Left kidney (tissue), 2 donors: ENCODE data around the gene PCBP4. TPM values are rescaled to one million over a fixed set of nuclear protein-coding genes. Genes with fewer than 3 reads are reported as not detected.
"Not testable (repeated sequence)": the region's sequence is repeated elsewhere in the genome, so short reads cannot be mapped to it uniquely, and the experiment has no call there.

Experiments
- DNase-seq: peaks from one replicate; pipeline ENCODE4 v3.0.0-alpha.2; 2013
- polyA plus RNA-seq: library from polyadenylated mRNA; unstranded; fragments of 120-200 nt; gene quantifications from one replicate; pipeline ENCODE4 v1.2.1, GENCODE V29; 2013; ENCODE audit not compliant: insufficient read length

PCBP4 gene
- polyA plus RNA-seq, 1 donor, result 60.2 TPM

DNA sequence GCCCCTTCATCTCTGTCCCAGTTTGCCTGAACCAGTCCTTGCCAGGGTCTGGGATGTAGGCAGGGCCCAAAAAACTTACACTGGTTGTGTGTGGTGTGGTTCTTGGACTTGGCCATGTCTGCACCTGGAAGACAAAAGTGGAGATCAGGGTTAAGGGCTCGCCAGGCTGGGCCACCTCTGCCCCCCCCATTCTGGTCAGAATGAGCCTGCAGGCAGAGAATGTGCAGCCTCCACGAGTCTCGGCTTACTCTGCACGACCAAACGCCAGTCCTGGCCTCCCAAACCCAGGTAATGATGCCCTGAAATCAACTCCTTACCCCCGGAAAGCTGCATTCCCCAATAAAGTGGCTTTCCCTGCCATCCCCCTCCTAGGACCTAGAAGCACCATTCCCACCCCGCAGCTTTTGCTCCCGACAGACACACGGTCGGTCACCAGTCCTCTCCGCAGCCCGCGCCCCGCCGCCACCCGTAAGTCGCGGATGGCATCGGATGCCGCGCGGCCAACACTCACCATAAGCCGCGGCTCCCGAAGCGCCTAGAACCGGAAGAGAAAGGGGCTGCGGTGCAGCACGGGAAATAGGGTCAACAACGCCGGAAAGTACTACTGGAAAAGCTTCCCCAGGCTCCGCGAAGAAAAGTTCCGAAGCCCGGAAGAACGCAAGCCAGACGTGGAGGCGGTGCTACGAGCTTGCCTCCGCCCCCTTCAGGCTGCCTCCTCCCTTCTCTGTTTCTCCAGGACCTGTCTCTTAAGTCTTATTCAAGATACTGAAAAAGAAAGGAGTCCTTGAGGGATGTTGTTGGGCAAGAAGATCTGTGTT lies 28.3 kb upstream of the PCBP4 start, which contains the start of gene RPL29:
Gene RPL29, minus strand, starts transcription at position 550 of the 818 bp plus-strand sequence. Its CDS starts 434 bp downstream, at position 116.
- DNase-seq, result peak; percentile 94

DNA sequence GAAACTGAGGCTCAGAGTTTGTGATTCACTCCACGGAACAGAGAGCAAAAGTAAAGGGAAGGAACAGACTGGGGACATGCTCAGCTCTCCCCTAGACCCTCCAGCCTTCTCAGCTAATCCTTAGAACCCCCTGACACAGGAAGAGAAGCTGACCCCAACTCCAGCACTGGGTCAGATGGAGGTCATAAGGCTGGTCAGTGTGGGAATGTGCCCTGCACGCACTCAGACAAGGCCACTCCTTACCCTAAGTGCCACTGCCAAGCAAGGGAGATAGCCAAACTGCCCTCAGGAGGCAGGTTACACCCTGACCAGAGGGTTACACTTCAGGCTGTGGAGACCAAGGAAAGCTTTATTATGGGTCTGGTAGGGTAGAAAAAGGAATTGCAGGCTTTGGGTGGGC lies 27.3 kb upstream of the PCBP4 start:
- DNase-seq, result no peak

DNA sequence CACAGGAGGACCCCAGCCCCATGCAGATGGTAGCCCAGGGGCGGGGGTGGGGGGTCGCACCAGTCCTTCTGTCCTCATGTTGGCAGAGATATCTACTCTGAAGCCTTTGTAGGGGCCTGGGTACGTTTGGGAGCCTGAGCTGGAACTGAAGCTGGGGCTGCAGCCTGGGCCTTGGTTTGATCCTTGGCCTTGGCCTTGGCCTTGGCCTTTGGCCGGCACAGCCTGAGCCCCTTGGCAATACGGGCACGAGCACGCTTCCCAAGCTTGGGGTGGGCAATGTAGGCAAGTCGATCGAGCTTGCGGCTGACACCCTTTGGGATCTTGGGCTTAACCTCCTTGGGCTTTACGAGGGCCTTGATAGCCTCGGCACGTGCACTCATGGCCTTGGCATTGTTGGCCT lies 26.4 kb upstream of the PCBP4 start:
- DNase-seq, result not testable (repeated sequence)

DNA sequence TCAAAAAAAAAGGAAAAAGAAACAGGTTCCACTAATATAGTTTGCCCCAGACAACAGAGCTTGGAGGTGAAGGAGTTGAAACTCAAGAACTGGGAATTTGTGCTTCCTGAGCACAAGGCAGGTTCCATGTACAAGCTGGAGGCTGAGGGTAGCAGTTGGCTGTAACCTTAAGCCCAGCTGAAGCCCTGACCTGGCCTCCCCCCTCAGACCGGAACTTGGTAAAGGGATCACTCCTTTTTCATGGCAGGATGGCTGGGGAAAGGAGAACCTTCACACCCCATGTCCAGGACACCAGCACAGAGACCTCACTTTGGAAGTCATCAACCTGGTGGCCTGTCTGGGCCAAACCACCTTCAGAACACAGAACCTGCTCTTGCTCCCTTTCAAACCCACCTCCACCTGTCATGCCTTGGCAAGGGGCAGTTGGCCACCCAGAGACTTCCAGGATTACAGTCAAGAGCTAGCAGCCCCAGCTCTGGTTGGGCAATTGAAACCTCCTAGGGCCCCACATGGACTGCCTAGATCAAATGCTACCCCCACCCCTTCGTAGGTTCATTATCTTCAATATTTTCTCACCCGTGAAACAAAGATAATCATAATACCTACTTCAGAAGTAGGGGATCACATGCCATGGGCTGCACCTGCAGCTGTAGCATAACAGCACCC lies 24.9 kb upstream of the PCBP4 start:
- no peak for DNase-seq

DNA sequence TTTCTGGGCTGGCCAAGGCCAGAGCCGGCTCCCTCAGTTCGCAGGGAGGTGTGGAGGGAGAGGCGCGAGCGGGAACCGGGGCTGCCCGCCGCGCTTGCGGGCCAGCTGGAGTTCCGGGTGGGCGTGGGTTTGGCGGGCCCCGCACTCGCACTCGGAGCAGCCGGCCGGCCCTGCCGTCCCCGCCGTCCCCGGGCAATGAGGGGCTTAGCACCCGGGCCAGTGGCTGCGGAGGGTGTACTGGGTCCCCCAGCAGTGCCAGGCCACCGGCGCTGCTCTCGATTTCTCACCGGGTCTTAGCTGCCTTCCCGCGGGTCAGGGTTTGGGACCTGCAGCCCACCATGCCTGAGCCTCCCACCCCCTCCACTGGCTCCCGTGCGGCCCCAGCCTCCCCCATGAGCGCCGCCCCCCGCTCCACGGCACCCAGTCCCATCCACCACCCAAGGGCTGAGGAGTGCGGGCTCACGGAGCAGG lies 23.3 kb upstream of the PCBP4 start:
- DNase-seq, result not testable (repeated sequence)

DNA sequence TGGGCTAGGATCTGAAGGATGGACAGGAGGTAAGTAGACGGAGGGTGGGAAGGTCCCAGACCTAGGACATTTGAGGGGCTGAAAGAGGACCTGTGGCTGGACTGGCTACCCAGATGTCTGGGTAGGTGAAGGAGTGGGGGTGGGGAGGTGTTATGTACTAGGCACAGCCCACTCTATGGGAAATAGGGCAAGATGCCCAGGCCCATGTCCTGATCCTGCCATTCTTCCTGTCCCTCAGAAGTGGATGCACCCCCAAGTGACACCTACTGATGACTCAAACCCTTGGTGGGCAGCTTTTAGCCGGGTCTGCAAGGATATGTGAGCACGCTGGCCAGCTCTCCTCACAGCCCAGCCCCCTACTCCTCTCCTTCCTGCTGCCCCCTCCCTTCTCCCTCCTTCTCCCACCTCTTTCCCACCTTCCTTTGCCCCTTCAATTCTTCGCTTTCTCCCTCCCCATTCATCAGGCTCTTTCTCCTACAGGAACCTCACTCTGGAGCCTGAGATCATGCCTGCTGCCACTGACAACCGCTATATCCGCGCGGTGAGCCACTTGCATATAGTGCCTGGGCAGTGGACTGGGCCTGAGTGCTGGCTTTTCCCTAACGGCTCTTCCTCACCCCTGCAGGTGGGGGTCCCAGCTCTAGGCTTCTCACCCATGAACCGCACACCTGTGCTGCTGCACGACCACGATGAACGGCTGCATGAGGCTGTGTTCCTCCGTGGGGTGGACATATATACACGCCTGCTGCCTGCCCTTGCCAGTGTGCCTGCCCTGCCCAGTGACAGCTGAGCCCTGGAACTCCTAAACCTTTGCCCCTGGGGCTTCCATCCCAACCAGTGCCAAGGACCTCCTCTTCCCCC lies 21.3 kb upstream of the PCBP4 start:
- DNase-seq, result no peak

DNA sequence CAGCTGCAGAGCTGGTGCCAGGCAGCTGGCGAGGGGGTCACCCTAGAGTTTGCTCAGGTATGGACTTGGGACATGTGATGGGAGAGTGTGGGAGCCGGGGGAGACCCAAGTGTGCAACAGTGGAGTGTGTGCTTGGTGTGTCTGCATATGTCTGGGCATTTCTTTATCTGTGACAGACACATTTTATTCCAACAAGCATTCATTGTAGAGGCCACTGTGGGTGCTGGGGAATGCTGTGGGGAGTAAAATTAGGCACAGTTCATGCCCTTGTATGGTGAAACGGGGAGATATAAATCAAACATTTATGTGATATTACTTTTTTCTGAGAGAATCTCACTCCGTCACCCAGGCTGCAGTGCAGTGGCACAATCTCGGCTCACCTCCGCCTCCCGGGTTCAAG lies 20.3 kb upstream of the PCBP4 start:
- no peak for DNase-seq

DNA sequence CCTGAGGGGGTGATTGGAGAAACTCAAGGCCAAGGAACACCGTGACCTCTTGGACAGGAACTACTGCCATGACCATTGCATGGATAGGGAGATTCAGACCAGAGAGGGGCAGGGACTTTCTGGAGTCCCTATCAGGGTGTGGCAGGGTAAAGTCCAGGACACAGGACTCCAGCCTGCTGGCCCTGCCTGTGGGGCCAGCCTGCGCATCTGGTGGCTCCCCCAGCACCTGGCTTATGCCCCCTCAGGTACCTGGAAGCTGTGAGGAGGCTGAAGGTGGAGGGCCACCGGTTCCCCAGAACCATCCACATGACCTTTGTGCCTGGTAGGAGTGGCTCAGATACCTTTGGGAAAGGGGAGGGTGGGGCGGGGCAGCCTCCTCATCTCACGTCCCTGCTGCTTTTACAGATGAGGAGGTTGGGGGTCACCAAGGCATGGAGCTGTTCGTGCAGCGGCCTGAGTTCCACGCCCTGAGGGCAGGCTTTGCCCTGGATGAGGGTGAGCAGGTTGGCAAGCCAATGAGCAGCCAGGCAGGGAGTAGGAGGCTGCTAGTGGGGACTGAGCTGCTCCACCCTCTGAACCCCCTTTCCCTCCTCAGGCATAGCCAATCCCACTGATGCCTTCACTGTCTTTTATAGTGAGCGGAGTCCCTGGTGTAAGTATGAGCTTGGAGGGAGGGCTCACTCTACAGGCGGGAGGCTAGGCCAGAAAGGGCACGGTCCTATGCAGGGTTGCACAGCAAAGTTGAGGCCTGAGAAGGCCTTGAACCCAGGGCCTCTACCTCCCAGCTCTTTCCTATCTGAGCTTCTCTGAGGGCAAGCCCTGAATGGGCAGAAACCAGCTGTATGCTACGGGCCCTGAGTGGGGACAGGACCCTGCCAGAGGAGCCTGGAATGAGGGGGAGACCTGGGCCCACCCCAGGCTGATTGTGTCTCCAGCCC lies 19.0 kb upstream of the PCBP4 start:
- DNase-seq, result no peak

DNA sequence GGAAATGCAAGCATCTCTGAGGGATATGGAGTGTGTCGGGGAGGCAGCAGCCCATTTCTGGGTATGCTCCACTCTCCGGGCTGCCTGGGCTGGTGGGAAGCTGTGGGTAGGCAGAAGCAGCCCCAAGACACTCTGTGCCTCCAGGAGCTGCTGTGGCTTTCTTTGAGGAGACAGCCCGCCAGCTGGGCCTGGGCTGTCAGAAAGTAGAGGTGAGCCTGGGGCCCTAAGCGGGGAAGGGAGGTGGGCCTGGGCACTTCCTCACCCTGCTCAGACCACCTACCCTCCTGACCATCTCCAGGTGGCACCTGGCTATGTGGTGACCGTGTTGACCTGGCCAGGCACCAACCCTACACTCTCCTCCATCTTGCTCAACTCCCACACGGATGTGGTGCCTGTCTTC lies 17.8 kb upstream of the PCBP4 start:
- no peak for DNase-seq

DNA sequence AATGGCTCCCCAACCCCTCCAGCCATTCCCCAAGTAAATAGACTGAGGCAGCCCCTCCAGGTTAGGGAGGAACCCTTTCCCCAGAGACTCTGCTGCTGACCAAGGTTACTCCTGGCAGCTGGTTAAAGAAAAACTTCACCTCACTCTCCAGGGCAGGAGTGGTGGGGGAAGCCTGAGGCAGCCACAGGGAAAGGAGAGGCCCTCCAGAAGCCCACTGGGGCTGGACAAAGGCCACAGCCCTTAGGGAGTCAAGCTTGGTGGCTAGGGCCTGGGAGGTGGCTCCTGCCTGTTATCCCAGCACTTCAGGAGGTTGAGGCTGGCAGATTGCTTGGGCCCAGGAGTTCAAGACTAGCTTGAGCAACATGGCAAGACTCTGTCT lies 17.0 kb upstream of the PCBP4 start:
- DNase-seq, result no peak

DNA sequence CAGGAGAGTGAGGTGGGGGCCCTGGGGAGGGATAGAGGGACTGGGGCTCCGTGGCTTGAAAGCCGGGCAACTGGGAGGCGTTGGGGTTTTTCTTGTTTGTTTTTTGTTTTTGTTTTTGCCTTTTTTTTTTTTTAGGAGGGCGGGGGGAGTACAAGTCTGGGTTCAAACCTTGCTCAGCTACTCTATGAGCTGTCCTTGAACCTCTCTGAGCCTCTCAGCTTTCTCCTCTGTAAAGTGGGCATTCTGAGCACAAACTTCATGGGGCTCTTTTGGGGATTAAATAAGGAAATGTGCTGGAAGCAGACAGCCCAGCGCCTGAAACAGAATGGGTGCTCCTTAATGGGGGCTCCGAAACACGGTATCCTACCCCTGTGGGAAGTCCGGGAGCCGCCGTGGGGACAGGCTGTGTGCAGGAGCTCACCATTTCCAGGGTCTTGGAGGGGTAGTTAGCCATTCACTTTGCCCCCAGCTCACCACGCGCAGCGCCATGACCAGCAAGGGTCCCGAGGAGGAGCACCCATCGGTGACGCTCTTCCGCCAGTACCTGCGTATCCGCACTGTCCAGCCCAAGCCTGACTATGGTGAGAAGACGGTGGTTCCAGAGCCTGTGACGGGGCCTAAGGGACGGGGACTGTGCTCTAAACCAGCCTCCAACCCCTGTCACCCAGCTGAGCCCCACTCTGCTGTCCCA lies 16.5 kb upstream of the PCBP4 start:
- DNase-seq, result no peak

DNA sequence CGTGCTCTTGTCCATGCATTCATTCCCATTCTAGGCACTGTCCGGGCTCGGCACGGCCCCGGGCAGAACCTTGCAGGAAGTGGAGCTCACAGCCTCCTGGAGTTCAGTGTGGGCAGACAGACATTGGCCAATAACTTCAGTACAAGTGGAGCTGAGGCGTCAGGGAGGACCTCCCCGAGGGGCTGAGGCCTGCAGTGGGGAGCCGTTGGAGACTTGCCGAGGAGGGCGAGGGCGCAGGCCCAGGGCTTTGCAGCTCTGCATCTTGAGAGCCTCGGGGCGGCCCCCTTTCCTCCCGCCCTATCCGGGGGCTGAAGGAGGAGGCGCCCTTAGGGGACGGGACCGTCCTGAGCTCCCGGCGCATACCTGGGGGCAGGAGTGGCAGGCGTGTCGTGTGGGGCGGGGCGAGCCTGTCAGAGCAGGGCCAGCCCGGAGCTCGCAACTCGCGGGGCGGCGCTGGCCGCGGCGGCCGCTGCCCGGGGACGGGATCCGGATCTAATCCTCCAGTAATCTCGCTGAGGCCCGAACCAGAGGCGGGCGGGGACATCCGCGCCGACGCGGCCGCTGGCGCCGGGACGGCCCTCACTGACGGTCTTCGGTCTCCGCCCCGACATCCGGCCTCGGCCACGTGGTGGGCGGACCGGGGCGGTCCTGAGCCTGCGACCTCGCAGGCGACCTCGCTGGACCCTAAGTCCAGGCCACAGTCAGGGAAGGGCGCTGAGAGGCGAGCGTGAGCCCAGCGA lies 15.8 kb upstream of the PCBP4 start, which contains the start of gene ACY1:
Gene ACY1, plus strand, starts transcription at position 698 of the 740 bp plus-strand sequence. CDS start 530 bp downstream, outside the sequence.
- DNase-seq, result peak; percentile 78

DNA sequence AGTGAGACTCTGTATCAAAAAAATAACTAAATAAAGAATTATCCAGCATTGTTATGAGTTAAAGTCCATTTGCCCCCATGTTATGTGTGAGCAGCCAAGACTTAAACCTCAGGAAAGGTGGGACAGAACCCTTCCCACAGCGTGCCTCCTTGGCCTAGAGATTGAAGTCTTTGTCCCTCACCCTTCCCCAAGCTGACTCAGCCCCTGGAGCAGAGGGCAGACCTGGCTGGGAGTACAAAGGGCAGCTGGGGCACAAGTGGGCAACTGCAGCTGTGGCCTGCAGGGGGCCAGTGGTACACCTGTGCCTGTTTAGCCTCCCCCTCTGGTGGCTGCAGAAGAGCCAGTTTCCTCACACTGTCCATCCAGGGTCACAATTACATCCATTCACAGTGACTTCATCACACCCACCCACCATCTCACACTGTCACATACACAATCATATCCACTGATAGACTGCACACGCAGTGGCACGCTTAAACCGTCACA lies 15.1 kb upstream of the PCBP4 start:
- DNase-seq, result no peak

DNA sequence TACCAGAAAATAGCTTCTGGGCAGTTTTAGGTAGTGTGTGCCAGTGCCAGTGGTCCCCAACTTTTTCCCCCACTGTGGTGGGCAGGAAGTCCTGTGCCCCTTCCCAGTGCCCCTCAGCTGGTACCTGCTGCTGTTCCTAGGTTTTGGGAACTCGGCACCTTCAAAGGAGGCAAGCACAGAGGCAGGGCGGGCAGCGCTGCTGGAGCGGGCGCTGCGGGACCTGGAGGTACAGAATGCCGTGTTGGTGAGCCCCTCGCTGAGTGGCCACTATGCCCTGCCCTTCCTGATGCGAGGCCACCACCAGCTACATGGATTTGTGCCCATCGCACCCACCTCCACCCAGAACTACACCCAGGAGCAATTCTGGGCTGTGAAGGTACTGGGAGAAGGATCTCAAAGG lies 13.0 kb upstream of the PCBP4 start:
- no peak for DNase-seq

DNA sequence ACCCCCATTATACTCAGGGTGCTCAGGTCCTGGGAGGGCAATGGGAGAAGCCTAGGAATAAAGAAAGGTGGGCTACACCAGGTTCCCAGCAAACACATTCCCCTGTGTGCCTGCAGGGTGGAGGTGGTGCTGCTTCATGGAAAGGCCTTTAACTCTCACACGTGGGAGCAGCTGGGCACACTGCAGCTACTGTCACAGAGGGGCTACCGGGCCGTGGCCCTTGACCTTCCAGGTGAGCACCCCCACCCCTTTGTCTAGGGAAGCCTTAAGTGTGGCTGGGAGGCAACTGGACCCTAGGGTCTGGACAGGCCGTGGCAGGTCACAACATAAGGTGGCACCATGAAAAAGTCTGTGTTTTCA lies 10.9 kb upstream of the PCBP4 start:
- DNase-seq, result no peak

DNA sequence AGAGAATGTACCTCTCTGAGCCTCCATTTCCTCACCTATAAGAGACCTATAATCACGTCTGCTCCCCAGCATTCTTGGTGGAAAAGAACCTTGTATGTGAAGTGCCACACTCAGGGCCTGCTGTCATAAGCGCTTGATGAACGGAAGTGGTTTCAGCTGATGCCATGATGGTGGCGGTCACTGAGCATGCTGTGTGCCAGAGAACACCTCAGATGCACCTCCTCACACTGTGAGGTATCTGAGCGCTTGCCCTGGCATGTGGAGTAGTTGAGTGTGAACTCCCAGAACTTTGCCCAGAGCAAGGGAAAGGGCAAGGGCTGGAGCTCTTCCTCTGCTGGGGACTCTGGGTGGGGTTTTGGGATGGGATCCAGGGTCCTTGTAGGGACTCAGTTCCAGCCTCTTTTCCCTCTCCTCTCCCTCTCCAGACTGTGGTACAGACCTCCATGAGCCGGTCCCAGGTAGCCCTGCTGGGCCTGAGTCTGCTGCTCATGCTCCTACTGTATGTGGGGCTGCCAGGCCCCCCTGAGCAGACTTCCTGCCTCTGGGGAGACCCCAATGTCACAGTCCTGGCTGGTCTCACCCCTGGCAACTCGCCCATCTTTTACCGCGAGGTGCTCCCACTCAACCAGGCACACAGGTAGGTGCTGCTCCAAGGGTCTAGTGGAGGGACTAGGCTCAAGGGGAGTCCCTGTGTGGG lies 10.3 kb upstream of the PCBP4 start:
- no peak for DNase-seq

DNA sequence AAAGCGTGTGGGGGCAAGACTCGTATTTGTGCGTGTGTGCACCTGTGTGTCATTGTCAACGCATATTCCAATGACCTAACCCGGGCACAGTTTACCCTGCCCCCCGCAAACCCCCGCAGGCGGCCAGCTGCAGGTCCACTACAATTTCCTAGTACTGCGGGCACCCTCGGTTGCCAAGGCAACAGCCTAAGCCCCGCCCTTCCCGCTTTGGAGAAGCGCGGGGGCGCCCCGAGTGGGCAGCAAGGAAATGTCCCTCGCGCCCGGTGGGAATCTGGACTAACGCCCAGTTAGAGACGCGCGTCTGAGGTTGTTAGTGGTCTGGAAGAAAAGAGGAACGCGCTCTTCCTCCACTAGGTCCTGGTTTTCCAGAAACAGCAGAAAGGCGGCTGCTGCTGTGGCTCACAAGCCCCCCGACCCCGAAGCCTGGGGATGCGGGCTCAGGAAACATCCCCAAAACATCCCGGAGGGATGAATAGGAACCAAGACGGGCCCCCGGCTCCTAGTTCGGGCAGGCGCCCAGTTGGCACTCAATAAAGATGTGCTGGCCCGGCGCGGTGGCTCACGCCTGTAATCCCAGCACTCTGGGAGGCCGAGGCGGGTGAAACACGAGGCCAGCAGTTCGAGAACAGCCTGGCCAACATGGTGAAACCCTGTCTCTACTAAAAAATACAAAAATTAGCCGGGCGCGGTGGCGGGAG lies 8.7 kb upstream of the PCBP4 start:
- DNase-seq, result peak; percentile 69
